CD4-positive, alpha-beta T cell (primary cell): ENCODE results near the gene GPR156. TPM values are rescaled to one million over a fixed set of nuclear protein-coding genes. Genes with fewer than 3 reads are reported as not detected.
"Not testable (repeated sequence)": the region's sequence is repeated elsewhere in the genome, so short reads cannot be mapped to it uniquely, and the experiment has no call there.

Source experiments
- ATAC-seq: fragments of 200-7000 bp; cut with Tn5 transposase; one replicate; pipeline ENCODE4 v1.10.0; 2022; ENCODE audit warnings: mild to moderate bottlenecking; ENCODE audit not compliant: poor library complexity
- CTCF ChIA-PET: fragments of 350-600 bp; sonication (Branson Sonifier 250); formaldehyde crosslinking; loops from one replicate; lab custom pipeline; 2021; ENCODE audit warnings: antibody characterized with exemption, inconsistent platforms; lab: Charles Lee
- POLR2A ChIA-PET: fragments of 350-600 bp; sonication (Branson Sonifier 250); formaldehyde crosslinking; loops from one replicate; lab custom pipeline; 2021; ENCODE audit warnings: antibody characterized with exemption, inconsistent platforms; lab: Charles Lee
- DNase-seq, 14 experiments: peaks; one replicate each; pipeline ENCODE4 v3.0.0-alpha.2; 2013 to 2020; ENCODE audit warnings: mixed read lengths in 2 of 14
- H3K27ac ChIP-seq, 2 donors: one replicate each; pipeline versions ENCODE4 v1.5.1 to v1.7.0; 2013; ENCODE audit warnings: low read length in 2 of 2, low read depth in 1 of 2, mild to moderate bottlenecking in 1 of 2
- H3K27me3 ChIP-seq, 2 experiments: 1 replicate in 1 of 2; 2 replicates in 1 of 2; pipeline versions ENCODE4 v1.6.1 to v1.7.0; 2013; ENCODE audit warnings: low read length in 2 of 2, control low read depth in 1 of 2, mild to moderate bottlenecking in 1 of 2, moderate library complexity in 1 of 2; ENCODE audit not compliant: insufficient read depth in 2 of 2, control insufficient read depth in 1 of 2
- H3K36me3 ChIP-seq: one replicate; pipeline ENCODE4 v1.6.1; 2013; ENCODE audit warnings: low read length, control low read depth; ENCODE audit not compliant: insufficient read depth
- H3K4me1 ChIP-seq: one replicate; pipeline ENCODE4 v1.6.1; 2013; ENCODE audit warnings: low read length, control low read depth; ENCODE audit not compliant: insufficient read depth
- H3K4me3 ChIP-seq: one replicate; pipeline ENCODE4 v1.5.1; 2013; ENCODE audit warnings: mild to moderate bottlenecking, low read length, moderate library complexity
- H3K9me3 ChIP-seq, 2 experiments: 1 replicate in 1 of 2; 2 replicates in 1 of 2; pipeline versions ENCODE4 v1.6.1 to v1.7.0; 2013; ENCODE audit warnings: low read length in 2 of 2, mild to moderate bottlenecking in 2 of 2, control low read depth in 1 of 2, moderate library complexity in 1 of 2; ENCODE audit not compliant: control insufficient read depth in 1 of 2, insufficient read depth in 1 of 2
- H3K27ac Mint-ChIP-seq: one replicate; pipeline ENCODE4 v1.8.0; 2020; ENCODE audit warnings: mixed read lengths
- H3K27me3 Mint-ChIP-seq: one replicate; pipeline ENCODE4 v1.8.0; 2021; ENCODE audit warnings: mixed read lengths
- H3K36me3 Mint-ChIP-seq: one replicate; pipeline ENCODE4 v1.8.0; 2021; ENCODE audit warnings: low read depth, mixed read lengths
- H3K4me1 Mint-ChIP-seq: one replicate; pipeline ENCODE4 v1.8.0; 2021; ENCODE audit warnings: low read depth, mixed read lengths
- H3K4me3 Mint-ChIP-seq: one replicate; pipeline ENCODE4 v1.8.0; 2020; ENCODE audit warnings: mild to moderate bottlenecking, mixed read lengths
- H3K9me3 Mint-ChIP-seq: one replicate; pipeline ENCODE4 v1.8.0; 2020; ENCODE audit warnings: mixed read lengths
- intact Hi-C, 2 experiments: fragments of 100-400 bp; cut with DNase I in 1 of 2; cut with micrococcal nuclease in 1 of 2; formaldehyde crosslinking; loops; one replicate each; pipeline versions ENCODE4 v1.15.1 to v1.9.0; 2023 to 2025; cut with DNase I, micrococcal nuclease
- total RNA-seq, 174 experiments: library from RNA in 2 of 174; stranded (reverse) in 2 of 174; gene quantifications; one replicate each; pipeline ENCODE4 v1.2.3 and lab custom pipeline; 2021 to 2026
- TF ChIP-seq, protein P1 (sequence below): fragments of 200-600 bp; IDR thresholded peaks from one replicate; pipeline ENCODE4 v1.8.0; 2022; ENCODE audit warnings: antibody characterized with exemption, mild to moderate bottlenecking

Gene GPR156
- total RNA-seq, 2 experiments from 2014 or later, result 0.17 to 0.27 TPM

- no peak overlapping the region for H3K27ac ChIP-seq
- ChIA-PET CTCF (interaction anchor here (1.1 kb wide), 1 partner anchor 10 kb away, joined by 3 read pairs; no protein-coding TSS in a partner anchor), POLR2A (no interaction called here)
- no peak overlapping the region for H3K4me3 ChIP-seq
- H3K9me3 ChIP-seq, result no peaks in the 10 kb centered on the region
- no peak for ATAC-seq
- TF ChIP-seq, protein P1, sequence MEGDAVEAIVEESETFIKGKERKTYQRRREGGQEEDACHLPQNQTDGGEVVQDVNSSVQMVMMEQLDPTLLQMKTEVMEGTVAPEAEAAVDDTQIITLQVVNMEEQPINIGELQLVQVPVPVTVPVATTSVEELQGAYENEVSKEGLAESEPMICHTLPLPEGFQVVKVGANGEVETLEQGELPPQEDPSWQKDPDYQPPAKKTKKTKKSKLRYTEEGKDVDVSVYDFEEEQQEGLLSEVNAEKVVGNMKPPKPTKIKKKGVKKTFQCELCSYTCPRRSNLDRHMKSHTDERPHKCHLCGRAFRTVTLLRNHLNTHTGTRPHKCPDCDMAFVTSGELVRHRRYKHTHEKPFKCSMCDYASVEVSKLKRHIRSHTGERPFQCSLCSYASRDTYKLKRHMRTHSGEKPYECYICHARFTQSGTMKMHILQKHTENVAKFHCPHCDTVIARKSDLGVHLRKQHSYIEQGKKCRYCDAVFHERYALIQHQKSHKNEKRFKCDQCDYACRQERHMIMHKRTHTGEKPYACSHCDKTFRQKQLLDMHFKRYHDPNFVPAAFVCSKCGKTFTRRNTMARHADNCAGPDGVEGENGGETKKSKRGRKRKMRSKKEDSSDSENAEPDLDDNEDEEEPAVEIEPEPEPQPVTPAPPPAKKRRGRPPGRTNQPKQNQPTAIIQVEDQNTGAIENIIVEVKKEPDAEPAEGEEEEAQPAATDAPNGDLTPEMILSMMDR, result no peak
- no peak for DNase-seq
- Mint-ChIP-seq H3K36me3 (no peaks in the 10 kb centered on the region), H3K27ac (no peak overlapping the region), H3K9me3 (no peaks in the 10 kb centered on the region), H3K4me1 (no peaks in the 10 kb centered on the region), H3K4me3 (no peak overlapping the region), H3K27me3 (no peaks in the 10 kb centered on the region)
- intact Hi-C loops, result no loop called here
- H3K27me3 ChIP-seq, result peaks cover 0 to 3% of the 10 kb centered on the region in 2 experiments
- no peaks in the 10 kb centered on the region for H3K36me3 ChIP-seq
- H3K4me1 ChIP-seq, result no peaks in the 10 kb centered on the region
These were observed 57.2 kb downstream of the GPR156 start for GRCh38 chr3:120227710-120228347.

GRCh38 chr3:120224237-120224636 is 60.8 kb downstream of the GPR156 start:
- Histone ChIP-seq H3K9me3 (no peaks in the 10 kb centered on the region), H3K4me1 (no peaks in the 10 kb centered on the region), H3K27me3 (peaks cover 0 to 3% of the 10 kb centered on the region in 2 experiments), H3K27ac (no peak overlapping the region), H3K4me3 (no peak overlapping the region), H3K36me3 (no peaks in the 10 kb centered on the region)
- intact Hi-C loops, result no loop called here
- ChIA-PET POLR2A (no interaction called here), CTCF (no interaction called here)
- TF ChIP-seq, protein P1, result no peak
- Mint-ChIP-seq H3K9me3 (no peaks in the 10 kb centered on the region), H3K27ac (no peak overlapping the region), H3K4me3 (no peak overlapping the region), H3K36me3 (no peaks in the 10 kb centered on the region), H3K4me1 (no peaks in the 10 kb centered on the region), H3K27me3 (no peaks in the 10 kb centered on the region)
- DNase-seq (no peak), ATAC-seq (no peak)

- no peaks in the 10 kb centered on the region for H3K27me3 ChIP-seq
- POLR2A ChIA-PET, result no interaction called here
These were observed 66.0 kb downstream of the GPR156 start for GRCh38 chr3:120218981-120219380.

GRCh38 chr3:120216633-120217032 is 68.4 kb downstream of the GPR156 start:
- H3K4me3 ChIP-seq, ATAC-seq, CTCF ChIA-PET, H3K4me1 ChIP-seq, H3K36me3 Mint-ChIP-seq, H3K27me3 Mint-ChIP-seq, H3K27me3 ChIP-seq, H3K9me3 Mint-ChIP-seq, DNase-seq, H3K4me1 Mint-ChIP-seq, H3K27ac ChIP-seq, H3K9me3 ChIP-seq, H3K27ac Mint-ChIP-seq, intact Hi-C loops, POLR2A ChIA-PET, H3K36me3 ChIP-seq, H3K4me3 Mint-ChIP-seq: not testable (repeated sequence)

More at GRCh38 chr3:120218981-120219380, 66.0 kb downstream of the GPR156 start:
- no peak overlapping the region for H3K4me3 ChIP-seq
- Mint-ChIP-seq H3K36me3 (no peaks in the 10 kb centered on the region), H3K4me1 (no peaks in the 10 kb centered on the region), H3K9me3 (no peaks in the 10 kb centered on the region), H3K27ac (no peak overlapping the region), H3K27me3 (no peaks in the 10 kb centered on the region), H3K4me3 (no peak overlapping the region)
- TF ChIP-seq, protein P1, result no peak
- DNase-seq, result no peak
- intact Hi-C loops, result no loop called here
- CTCF ChIA-PET, result interaction anchor here (0.6 kb wide), 1 partner anchor 1466 kb away, joined by 3 read pairs; no protein-coding TSS in a partner anchor
- no peaks in the 10 kb centered on the region for H3K9me3 ChIP-seq
- no peak for ATAC-seq
- no peaks in the 10 kb centered on the region for H3K36me3 ChIP-seq
- no peak overlapping the region for H3K27ac ChIP-seq
- H3K4me1 ChIP-seq, result no peaks in the 10 kb centered on the region
